NCI-H774 (cell line): ENCODE measurements around the gene COPG2.
"Not testable (repeated sequence)": the region's sequence is repeated elsewhere in the genome, so short reads cannot be mapped to it uniquely, and the experiment has no call there.

Source experiments
- DNase-seq: peaks from one replicate; lab custom pipeline; 2025; lab: John Stamatoyannopoulos, UW

COPG2 gene

GRCh38 chr7:130668258-130669084, at the start of gene COPG2:
Gene COPG2, minus strand, starts transcription at chr7:130668748. Its CDS starts 80 bp downstream, at chr7:130668668.
- DNase-seq = peak; percentile 82

- DNase-seq = no peak
Observed at GRCh38 chr7:130712416-130712815, 43.9 kb upstream of the COPG2 start.

GRCh38 chr7:130708766-130709165, 40.2 kb upstream of the COPG2 start:
- DNase-seq = no peak

GRCh38 chr7:130708001-130708400, 39.5 kb upstream of the COPG2 start:
- no peak for DNase-seq

GRCh38 chr7:130703851-130704250, 35.3 kb upstream of the COPG2 start:
- no peak for DNase-seq

GRCh38 chr7:130701650-130702049, 33.1 kb upstream of the COPG2 start:
- no peak for DNase-seq

GRCh38 chr7:130700760-130701159, 32.2 kb upstream of the COPG2 start:
- no peak for DNase-seq

- DNase-seq = no peak
Observed at GRCh38 chr7:130699686-130700085, 31.1 kb upstream of the COPG2 start.

GRCh38 chr7:130697820-130698219, 29.3 kb upstream of the COPG2 start:
- DNase-seq = no peak

- no peak for DNase-seq
Observed at GRCh38 chr7:130695840-130696239, 27.3 kb upstream of the COPG2 start.

GRCh38 chr7:130692396-130692795, 23.8 kb upstream of the COPG2 start:
- DNase-seq = not testable (repeated sequence)

- DNase-seq = no peak
Observed at GRCh38 chr7:130689683-130690082, 21.1 kb upstream of the COPG2 start.

- no peak for DNase-seq
Observed at GRCh38 chr7:130683026-130683425, 14.5 kb upstream of the COPG2 start.

GRCh38 chr7:130674456-130674855, 5.9 kb upstream of the COPG2 start:
- DNase-seq = no peak

- DNase-seq = no peak
Observed at GRCh38 chr7:130673066-130673465, 4.5 kb upstream of the COPG2 start.

GRCh38 chr7:130672146-130672545, 3.6 kb upstream of the COPG2 start:
- no peak for DNase-seq

GRCh38 chr7:130669085-130669700, 645 bp upstream of the COPG2 start:
- DNase-seq = no peak

- no peak for DNase-seq
Observed at GRCh38 chr7:130667593-130668257, 823 bp downstream of the COPG2 start.

GRCh38 chr7:130662426-130662825, 6.1 kb downstream of the COPG2 start:
- no peak for DNase-seq

GRCh38 chr7:130655286-130655685, 13.3 kb downstream of the COPG2 start:
- no peak for DNase-seq

- DNase-seq = no peak
Observed at GRCh38 chr7:130654850-130655249, 13.7 kb downstream of the COPG2 start.

- no peak for DNase-seq
Observed at GRCh38 chr7:130650611-130651120, 17.9 kb downstream of the COPG2 start.
